Measurements from ENCODE around the gene NFATC2. TPM values are rescaled to one million over a fixed set of nuclear protein-coding genes. Genes with fewer than 3 reads are reported as not detected.

NFATC2 gene
- total RNA-seq, 1 donor = 0.36 TPM

- Histone ChIP-seq H3K9me3 (ENCODE audit: low read depth, low read length) (no peaks in the 10 kb centered on the region), H3K4me2 (ENCODE audit: insufficient read depth, low read length) (peak overlapping the region; percentile 1), H4K20me1 (ENCODE audit: insufficient read depth, low read length) (no peaks in the 10 kb centered on the region), H3K36me3 (ENCODE audit: insufficient read depth, low read length) (no peaks in the 10 kb centered on the region), H2AFZ (ENCODE audit: low read length) (no peak overlapping the region), H3K27ac (ENCODE audit: low read depth, low read length) (no peak overlapping the region), H3K4me3 (ENCODE audit: insufficient read depth, low read length) (no peak overlapping the region), H3K79me2 (ENCODE audit: insufficient read depth, low read length) (no peaks in the 10 kb centered on the region), H3K4me1 (ENCODE audit: insufficient read depth, low read length) (peaks cover 7% of the 10 kb centered on the region), H3K27me3 (ENCODE audit: insufficient read depth, low read length) (no peaks in the 10 kb centered on the region)
- DNase-seq (ENCODE audit: insufficient read length, low spot score, missing footprints) = no peak
- TF ChIP-seq, protein P1, sequence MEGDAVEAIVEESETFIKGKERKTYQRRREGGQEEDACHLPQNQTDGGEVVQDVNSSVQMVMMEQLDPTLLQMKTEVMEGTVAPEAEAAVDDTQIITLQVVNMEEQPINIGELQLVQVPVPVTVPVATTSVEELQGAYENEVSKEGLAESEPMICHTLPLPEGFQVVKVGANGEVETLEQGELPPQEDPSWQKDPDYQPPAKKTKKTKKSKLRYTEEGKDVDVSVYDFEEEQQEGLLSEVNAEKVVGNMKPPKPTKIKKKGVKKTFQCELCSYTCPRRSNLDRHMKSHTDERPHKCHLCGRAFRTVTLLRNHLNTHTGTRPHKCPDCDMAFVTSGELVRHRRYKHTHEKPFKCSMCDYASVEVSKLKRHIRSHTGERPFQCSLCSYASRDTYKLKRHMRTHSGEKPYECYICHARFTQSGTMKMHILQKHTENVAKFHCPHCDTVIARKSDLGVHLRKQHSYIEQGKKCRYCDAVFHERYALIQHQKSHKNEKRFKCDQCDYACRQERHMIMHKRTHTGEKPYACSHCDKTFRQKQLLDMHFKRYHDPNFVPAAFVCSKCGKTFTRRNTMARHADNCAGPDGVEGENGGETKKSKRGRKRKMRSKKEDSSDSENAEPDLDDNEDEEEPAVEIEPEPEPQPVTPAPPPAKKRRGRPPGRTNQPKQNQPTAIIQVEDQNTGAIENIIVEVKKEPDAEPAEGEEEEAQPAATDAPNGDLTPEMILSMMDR (IDR thresholded peaks at IDR 0.05; ENCODE audit: extremely low read depth, low read depth, low read length) = no peak
These were observed 41.0 kb upstream of the NFATC2 start for GRCh38 chr20:51583499-51583898.

DNA sequence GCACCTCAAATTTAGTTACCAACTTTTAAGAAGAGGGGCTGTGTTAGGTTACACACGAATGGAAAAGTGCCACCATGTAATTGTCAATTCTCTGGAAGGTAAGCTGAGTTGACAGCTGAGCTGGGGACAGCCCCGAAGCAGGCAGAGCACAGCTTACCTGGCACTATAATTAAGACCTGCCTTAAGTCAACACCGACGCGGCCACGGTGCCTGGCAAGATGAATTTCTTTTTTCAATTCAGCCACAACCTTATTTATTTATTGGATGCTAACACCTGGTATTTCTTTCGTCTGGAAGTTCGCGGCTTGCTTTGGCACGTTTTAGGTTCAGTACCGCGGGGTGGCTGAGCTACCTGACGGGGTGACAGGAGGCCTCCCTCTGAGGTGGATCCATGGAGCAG lies 40.6 kb upstream of the NFATC2 start:
- TF ChIP-seq, protein P1 (IDR thresholded peaks at IDR 0.05; ENCODE audit: extremely low read depth, low read depth, low read length) = no peak
- Histone ChIP-seq H3K9me3 (ENCODE audit: low read depth, low read length) (no peaks in the 10 kb centered on the region), H3K27me3 (ENCODE audit: insufficient read depth, low read length) (no peaks in the 10 kb centered on the region), H3K4me1 (ENCODE audit: insufficient read depth, low read length) (peaks cover 7% of the 10 kb centered on the region), H3K4me2 (ENCODE audit: insufficient read depth, low read length) (peak overlapping the region; percentile 1), H3K4me3 (ENCODE audit: insufficient read depth, low read length) (no peak overlapping the region), H3K79me2 (ENCODE audit: insufficient read depth, low read length) (no peaks in the 10 kb centered on the region), H3K27ac (ENCODE audit: low read depth, low read length) (no peak overlapping the region), H4K20me1 (ENCODE audit: insufficient read depth, low read length) (no peaks in the 10 kb centered on the region), H3K36me3 (ENCODE audit: insufficient read depth, low read length) (no peaks in the 10 kb centered on the region), H2AFZ (ENCODE audit: low read length) (no peak overlapping the region)
- peak; percentile 53 for DNase-seq (ENCODE audit: insufficient read length, low spot score, missing footprints)

DNA sequence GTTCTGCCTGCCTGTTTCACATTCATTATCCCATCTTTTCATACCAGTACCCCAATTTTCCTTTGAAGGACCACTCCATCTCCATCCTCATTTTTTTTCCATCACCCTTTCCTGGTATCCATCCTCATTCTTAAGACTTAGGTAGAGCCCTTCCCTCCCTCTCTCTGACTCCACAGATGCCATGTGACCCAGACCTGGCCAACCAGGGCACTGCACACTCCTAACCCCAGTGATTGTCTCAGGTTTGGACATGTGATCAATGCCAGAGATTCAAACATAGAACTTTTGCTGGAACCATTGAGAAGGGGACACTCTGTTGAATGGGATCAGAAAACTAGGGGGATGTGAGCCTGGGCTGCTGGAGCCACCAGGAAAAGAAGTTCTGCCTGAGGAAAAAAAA lies 39.1 kb upstream of the NFATC2 start:
- Histone ChIP-seq H3K9me3 (ENCODE audit: low read depth, low read length) (no peaks in the 10 kb centered on the region), H4K20me1 (ENCODE audit: insufficient read depth, low read length) (no peaks in the 10 kb centered on the region), H3K27ac (ENCODE audit: low read depth, low read length) (no peak overlapping the region), H2AFZ (ENCODE audit: low read length) (no peak overlapping the region), H3K79me2 (ENCODE audit: insufficient read depth, low read length) (no peaks in the 10 kb centered on the region), H3K4me3 (ENCODE audit: insufficient read depth, low read length) (no peak overlapping the region), H3K27me3 (ENCODE audit: insufficient read depth, low read length) (no peaks in the 10 kb centered on the region), H3K4me2 (ENCODE audit: insufficient read depth, low read length) (no peak overlapping the region), H3K4me1 (ENCODE audit: insufficient read depth, low read length) (peaks cover 7% of the 10 kb centered on the region), H3K36me3 (ENCODE audit: insufficient read depth, low read length) (no peaks in the 10 kb centered on the region)
- DNase-seq (ENCODE audit: insufficient read length, low spot score, missing footprints) = no peak
- TF ChIP-seq, protein P1 (IDR thresholded peaks at IDR 0.05; ENCODE audit: extremely low read depth, low read depth, low read length) = no peak

- Histone ChIP-seq H3K79me2 (ENCODE audit: insufficient read depth, low read length) (no peaks in the 10 kb centered on the region), H3K9me3 (ENCODE audit: low read depth, low read length) (no peaks in the 10 kb centered on the region), H2AFZ (ENCODE audit: low read length) (peak overlapping the region; percentile 81), H3K27ac (ENCODE audit: low read depth, low read length) (no peak overlapping the region), H4K20me1 (ENCODE audit: insufficient read depth, low read length) (no peaks in the 10 kb centered on the region), H3K36me3 (ENCODE audit: insufficient read depth, low read length) (no peaks in the 10 kb centered on the region), H3K4me3 (ENCODE audit: insufficient read depth, low read length) (no peak overlapping the region), H3K4me2 (ENCODE audit: insufficient read depth, low read length) (peak overlapping the region; percentile 54), H3K4me1 (ENCODE audit: insufficient read depth, low read length) (peaks cover 3% of the 10 kb centered on the region), H3K27me3 (ENCODE audit: insufficient read depth, low read length) (no peaks in the 10 kb centered on the region)
- peak; percentile 93 for DNase-seq (ENCODE audit: insufficient read length, low spot score, missing footprints)
- TF ChIP-seq, protein P1 (IDR thresholded peaks at IDR 0.05; ENCODE audit: extremely low read depth, low read depth, low read length) = no peak
These were observed 36.6 kb upstream of the NFATC2 start for GRCh38 chr20:51579137-51579536.
